Neural progenitor cell (in vitro differentiated cells): ENCODE results near the gene LY86. TPM values are rescaled to one million over a fixed set of nuclear protein-coding genes. Genes with fewer than 3 reads are reported as not detected.

ENCODE experiments used
- DNase-seq: peaks from one replicate; pipeline ENCODE4 v3.0.0-alpha.2; 2016; ENCODE audit warnings: low spot score
- H2AFZ ChIP-seq: fragments of 200-600 bp; sonication (generic); replicated peaks from 2 replicates; pipeline ENCODE4 v1.6.1; 2016; ENCODE audit warnings: antibody characterized with exemption
- H3F3A ChIP-seq: fragments of 200-600 bp; sonication (generic); 2 replicates; pipeline ENCODE4 v1.6.1; 2016; ENCODE audit warnings: antibody characterized with exemption, low read depth
- H3K27ac ChIP-seq: fragments of 200-600 bp; sonication (generic); 2 replicates; pipeline ENCODE4 v1.5.1; 2016; ENCODE audit warnings: mild to moderate bottlenecking
- H3K27me3 ChIP-seq: fragments of 200-600 bp; sonication (generic); 2 replicates; pipeline ENCODE4 v1.6.1; 2016; ENCODE audit warnings: mild to moderate bottlenecking, moderate library complexity
- H3K36me3 ChIP-seq: fragments of 200-600 bp; sonication (generic); 2 replicates; pipeline ENCODE4 v1.5.1; 2016
- H3K4me1 ChIP-seq: fragments of 200-600 bp; sonication (generic); 2 replicates; pipeline ENCODE4 v1.6.1; 2016; ENCODE audit warnings: mixed run types
- H3K4me2 ChIP-seq: fragments of 200-600 bp; sonication (generic); 2 replicates; pipeline ENCODE4 v1.6.1; 2016
- H3K4me3 ChIP-seq: fragments of 200-600 bp; sonication (generic); 2 replicates; pipeline ENCODE4 v1.5.1; 2016
- H3K79me2 ChIP-seq: fragments of 200-600 bp; sonication (generic); 2 replicates; pipeline ENCODE4 v1.6.1; 2016; ENCODE audit warnings: low read depth
- H3K9ac ChIP-seq: fragments of 200-600 bp; sonication (generic); 2 replicates; pipeline ENCODE4 v1.6.1; 2016
- H3K9me3 ChIP-seq: fragments of 200-600 bp; sonication (generic); 2 replicates; pipeline ENCODE4 v1.5.1; 2016; ENCODE audit warnings: low read depth
- H4K20me1 ChIP-seq: fragments of 200-600 bp; sonication (generic); 2 replicates; pipeline ENCODE4 v1.6.1; 2016; ENCODE audit warnings: low read depth
- H3K27ac Mint-ChIP-seq: 3 replicates; pipeline ENCODE4 v1.8.0; 2021; ENCODE audit warnings: mixed read lengths
- H3K27me3 Mint-ChIP-seq: 2 replicates; pipeline ENCODE4 v1.8.0; 2022; ENCODE audit warnings: low read depth, mild to moderate bottlenecking, inconsistent platforms, moderate library complexity, mixed read lengths; ENCODE audit not compliant: insufficient read depth
- H3K36me3 Mint-ChIP-seq: 3 replicates; pipeline ENCODE4 v1.8.0; 2021; ENCODE audit warnings: mixed read lengths
- H3K4me1 Mint-ChIP-seq: 3 replicates; pipeline ENCODE4 v1.8.0; 2021; ENCODE audit warnings: mixed read lengths
- H3K4me3 Mint-ChIP-seq: 3 replicates; pipeline ENCODE4 v1.8.0; 2021; ENCODE audit warnings: mild to moderate bottlenecking, moderate library complexity, mixed read lengths
- H3K9me3 Mint-ChIP-seq: 3 replicates; pipeline ENCODE4 v1.8.0; 2020; ENCODE audit warnings: mixed read lengths
- EZH2 ChIP-seq: fragments of 200-600 bp; sonication (generic); IDR thresholded peaks from 2 replicates; pipeline ENCODE4 v1.6.1; 2017; ENCODE audit warnings: antibody characterized with exemption, mild to moderate bottlenecking, moderate library complexity
- EZH2phosphoT487 ChIP-seq: fragments of 200-600 bp; sonication (generic); IDR thresholded peaks from 2 replicates; pipeline ENCODE4 v1.6.1; 2017; ENCODE audit warnings: antibody characterized with exemption
- total RNA-seq: library from RNA; depleted of rRNA; stranded (reverse); fragments of >200 nt; gene quantifications from 2 replicates; pipeline ENCODE4 v1.2.3, GENCODE V29; 2015; ENCODE audit warnings: low replicate concordance
- TF ChIP-seq, protein P1 (sequence below): fragments of 200-600 bp; sonication (generic); IDR thresholded peaks from 2 replicates; pipeline ENCODE4 v1.5.1; 2017; ENCODE audit warnings: antibody characterized with exemption, mild to moderate bottlenecking

The LY86 gene
- total RNA-seq, 1 donor from 2014 or later = not detected

DNA sequence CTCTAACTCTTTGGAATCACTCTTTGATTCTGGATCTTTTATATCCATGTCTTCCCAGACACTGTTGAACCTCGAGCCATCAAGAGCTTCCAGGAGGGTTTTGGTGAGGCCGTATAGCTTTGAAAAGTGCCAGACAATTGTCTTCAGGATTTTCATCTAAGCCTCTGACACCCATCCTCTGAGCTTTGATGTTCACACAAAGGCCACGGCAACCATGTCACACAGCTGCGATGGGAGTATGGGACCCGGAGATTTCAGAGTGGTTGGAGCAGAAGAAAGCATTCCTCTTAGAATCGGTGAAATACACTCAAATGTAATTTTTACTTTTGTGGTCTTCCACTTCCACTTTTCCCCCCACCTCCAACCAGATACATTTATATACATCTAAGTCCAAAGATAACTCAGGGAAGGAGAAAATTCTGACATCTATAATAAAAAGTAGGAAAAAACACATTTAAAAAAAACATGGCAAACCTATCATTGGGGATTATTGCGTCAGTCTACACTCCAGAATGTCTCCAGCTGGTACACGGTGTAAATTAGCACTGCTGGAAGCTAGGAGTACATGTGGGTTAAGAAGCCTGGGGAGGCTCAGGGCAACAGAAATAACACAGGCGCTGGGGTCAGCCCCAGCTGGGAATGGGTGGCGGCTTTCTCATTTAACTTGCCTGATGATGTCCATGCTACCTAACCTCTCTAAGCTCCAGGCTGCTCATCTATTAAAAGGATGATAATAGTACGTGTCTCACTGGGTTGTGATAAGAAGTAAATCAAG is 92.7 kb downstream of the LY86 start:
- Histone ChIP-seq H3K4me3 (no peak overlapping the region), H3K27me3 (no peaks in the 10 kb centered on the region), H3K4me2 (peak overlapping the region; percentile 44), H4K20me1 (no peaks in the 10 kb centered on the region), H3K79me2 (no peaks in the 10 kb centered on the region), H3K4me1 (peaks cover 33% of the 10 kb centered on the region), H3K9me3 (no peaks in the 10 kb centered on the region), H3F3A (no peaks in the 10 kb centered on the region), H3K9ac (no peak overlapping the region), H2AFZ (no peak overlapping the region), H3K27ac (no peak overlapping the region), H3K36me3 (no peaks in the 10 kb centered on the region)
- H3K27ac Mint-ChIP-seq = no peak overlapping the region
- no peak overlapping the region for H3K4me3 Mint-ChIP-seq
- H3K36me3 Mint-ChIP-seq = no peaks in the 10 kb centered on the region
- TF ChIP-seq EZH2 (no peak), EZH2phosphoT487 (no peak)
- TF ChIP-seq, protein P1, sequence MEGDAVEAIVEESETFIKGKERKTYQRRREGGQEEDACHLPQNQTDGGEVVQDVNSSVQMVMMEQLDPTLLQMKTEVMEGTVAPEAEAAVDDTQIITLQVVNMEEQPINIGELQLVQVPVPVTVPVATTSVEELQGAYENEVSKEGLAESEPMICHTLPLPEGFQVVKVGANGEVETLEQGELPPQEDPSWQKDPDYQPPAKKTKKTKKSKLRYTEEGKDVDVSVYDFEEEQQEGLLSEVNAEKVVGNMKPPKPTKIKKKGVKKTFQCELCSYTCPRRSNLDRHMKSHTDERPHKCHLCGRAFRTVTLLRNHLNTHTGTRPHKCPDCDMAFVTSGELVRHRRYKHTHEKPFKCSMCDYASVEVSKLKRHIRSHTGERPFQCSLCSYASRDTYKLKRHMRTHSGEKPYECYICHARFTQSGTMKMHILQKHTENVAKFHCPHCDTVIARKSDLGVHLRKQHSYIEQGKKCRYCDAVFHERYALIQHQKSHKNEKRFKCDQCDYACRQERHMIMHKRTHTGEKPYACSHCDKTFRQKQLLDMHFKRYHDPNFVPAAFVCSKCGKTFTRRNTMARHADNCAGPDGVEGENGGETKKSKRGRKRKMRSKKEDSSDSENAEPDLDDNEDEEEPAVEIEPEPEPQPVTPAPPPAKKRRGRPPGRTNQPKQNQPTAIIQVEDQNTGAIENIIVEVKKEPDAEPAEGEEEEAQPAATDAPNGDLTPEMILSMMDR = no peak
- peak; percentile 21 for DNase-seq
- peaks cover 13% of the 10 kb centered on the region for H3K27me3 Mint-ChIP-seq
- peaks cover 43% of the 10 kb centered on the region for H3K4me1 Mint-ChIP-seq
- peaks cover 6% of the 10 kb centered on the region for H3K9me3 Mint-ChIP-seq

DNA sequence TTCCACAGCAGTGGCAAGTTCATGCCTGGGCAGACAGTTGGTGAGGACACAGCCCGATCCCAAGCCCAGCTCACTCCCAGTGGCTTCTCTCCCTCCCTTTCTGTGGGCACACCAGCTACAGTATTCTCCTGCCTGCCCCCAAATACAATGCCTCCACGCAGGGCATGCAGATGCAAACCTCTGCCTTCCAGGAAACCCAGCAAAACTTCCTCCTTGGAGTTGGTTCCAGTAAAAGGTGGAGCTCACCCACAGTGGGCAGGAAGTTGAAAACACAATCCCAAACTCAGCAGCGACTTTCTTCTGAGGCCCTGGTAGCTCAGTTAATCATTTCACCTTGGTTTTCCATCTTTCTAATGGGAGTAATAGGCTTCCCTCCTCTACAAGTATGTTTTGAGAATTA is 93.7 kb downstream of the LY86 start:
- H3K27me3 Mint-ChIP-seq = peaks cover 8% of the 10 kb centered on the region
- no peaks in the 10 kb centered on the region for H4K20me1 ChIP-seq
- no peak overlapping the region for H3K27ac Mint-ChIP-seq
- no peaks in the 10 kb centered on the region for H3K79me2 ChIP-seq
- H3K27ac ChIP-seq = no peak overlapping the region
- no peaks in the 10 kb centered on the region for H3K36me3 ChIP-seq
- H3K9ac ChIP-seq = no peak overlapping the region
- H3K9me3 Mint-ChIP-seq = peaks cover 8% of the 10 kb centered on the region
- H3K36me3 Mint-ChIP-seq = peaks cover 2% of the 10 kb centered on the region
- H3F3A ChIP-seq = peaks cover 3% of the 10 kb centered on the region
- no peak overlapping the region for H3K4me2 ChIP-seq
- DNase-seq = no peak
- H2AFZ ChIP-seq = no peak overlapping the region
- H3K4me3 ChIP-seq = no peak overlapping the region
- no peaks in the 10 kb centered on the region for H3K27me3 ChIP-seq
- TF ChIP-seq EZH2 = no peak
- TF ChIP-seq EZH2phosphoT487 = no peak
- TF ChIP-seq, protein P1 = no peak
- peaks cover 29% of the 10 kb centered on the region for H3K4me1 ChIP-seq
- peaks cover 43% of the 10 kb centered on the region for H3K4me1 Mint-ChIP-seq
- H3K9me3 ChIP-seq = no peaks in the 10 kb centered on the region
- no peak overlapping the region for H3K4me3 Mint-ChIP-seq

DNA sequence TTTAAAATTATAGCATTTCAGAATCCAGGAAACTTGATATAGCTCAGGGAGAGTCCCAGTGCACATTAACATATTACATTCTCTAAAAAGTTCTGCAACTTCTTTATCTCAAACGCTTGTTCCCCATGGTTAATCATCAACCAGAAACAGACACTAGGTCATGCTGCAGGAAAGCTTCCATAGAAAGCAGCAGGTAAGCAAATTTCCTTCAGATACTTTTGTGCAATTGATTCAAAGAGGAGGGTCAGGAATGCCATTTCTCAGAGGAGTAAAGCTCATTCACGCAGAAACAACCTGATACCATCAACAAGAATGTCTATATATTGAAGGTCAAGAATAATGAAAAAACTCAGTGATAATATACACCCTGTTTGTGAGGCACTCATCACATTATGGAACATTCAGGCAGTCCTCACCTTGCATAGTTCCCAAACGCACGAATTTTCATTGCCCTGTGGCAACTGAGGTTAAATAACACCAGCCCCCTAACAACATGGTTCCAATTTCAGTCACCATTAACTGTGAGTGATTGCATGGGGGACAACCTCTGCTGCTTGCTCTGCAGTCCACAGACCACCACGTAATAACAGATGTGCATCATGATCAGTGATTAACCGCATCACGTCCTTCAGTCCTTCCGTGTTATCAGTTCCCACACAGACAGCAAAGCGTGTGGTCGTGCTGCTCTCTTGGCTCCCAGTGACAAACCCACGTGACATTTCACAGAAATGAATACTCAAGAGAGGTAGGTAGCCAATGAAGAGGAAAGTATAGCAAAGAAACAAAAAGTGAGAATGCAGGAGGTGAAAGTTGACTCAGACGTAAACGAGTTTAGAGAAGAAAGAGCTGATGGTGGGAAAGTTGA is 95.7 kb downstream of the LY86 start:
- Histone ChIP-seq H2AFZ (no peak overlapping the region), H4K20me1 (no peaks in the 10 kb centered on the region), H3K36me3 (no peaks in the 10 kb centered on the region), H3K9me3 (no peaks in the 10 kb centered on the region), H3K27me3 (no peaks in the 10 kb centered on the region), H3K4me1 (peaks cover 31% of the 10 kb centered on the region), H3F3A (peaks cover 11% of the 10 kb centered on the region), H3K79me2 (no peaks in the 10 kb centered on the region), H3K27ac (no peak overlapping the region), H3K9ac (no peak overlapping the region), H3K4me2 (no peak overlapping the region), H3K4me3 (no peak overlapping the region)
- Mint-ChIP-seq H3K4me3 (no peak overlapping the region), H3K27me3 (peaks cover 7% of the 10 kb centered on the region), H3K9me3 (peaks cover 8% of the 10 kb centered on the region), H3K4me1 (peaks cover 44% of the 10 kb centered on the region), H3K36me3 (peaks cover 2% of the 10 kb centered on the region), H3K27ac (no peak overlapping the region)
- TF ChIP-seq EZH2 (no peak), EZH2phosphoT487 (no peak)
- TF ChIP-seq, protein P1 = no peak
- DNase-seq = no peak
